ENCODE data around the gene VWDE. TPM values are rescaled to one million over a fixed set of nuclear protein-coding genes. Genes with fewer than 3 reads are reported as not detected.

Gene VWDE
- polyA plus RNA-seq, 1 donor from 2014 or later, result 0.27 TPM

GRCh38 chr7:12300415-12300814, 103.2 kb downstream of the VWDE start:
- H2AFZ ChIP-seq (ENCODE audit: low read depth, low read length), result no peak overlapping the region
- H4K20me1 ChIP-seq (ENCODE audit: insufficient read depth), result no peaks in the 10 kb centered on the region
- no peak overlapping the region for H3K9ac ChIP-seq (ENCODE audit: low read length)
- no peaks in the 10 kb centered on the region for H3K27me3 ChIP-seq (ENCODE audit: insufficient read depth, low read depth, low read length)
- no peak overlapping the region for H3K4me3 ChIP-seq (ENCODE audit: low read length)
- no peak overlapping the region for H3K4me2 ChIP-seq (ENCODE audit: low read length)
- H3K9me3 ChIP-seq (ENCODE audit: low read length), result no peaks in the 10 kb centered on the region
- H3K27ac ChIP-seq (ENCODE audit: low read length), result no peak overlapping the region
- TF ChIP-seq SMC3 (conservative IDR thresholded peaks at IDR 0.05; ENCODE audit: poor library complexity), result no peak
- no peak for TF ChIP-seq EP300 (conservative IDR thresholded peaks at IDR 0.05; ENCODE audit: poor library complexity, severe bottlenecking)
- TF ChIP-seq MXI1 (conservative IDR thresholded peaks at IDR 0.05; ENCODE audit: poor library complexity, severe bottlenecking), result no peak
- no peak for TF ChIP-seq RAD21 (conservative IDR thresholded peaks at IDR 0.05)
- TF ChIP-seq TAF1 (IDR thresholded peaks at IDR 0.05; ENCODE audit: low read depth), result no peak
- TF ChIP-seq POLR2AphosphoS5 (IDR thresholded peaks at IDR 0.05), result no peak
- H3K79me2 ChIP-seq (replicated peaks; ENCODE audit: insufficient read depth, low read length), result no peaks in the 10 kb centered on the region
- no peaks in the 10 kb centered on the region for H3F3A ChIP-seq (ENCODE audit: insufficient read depth, low read length, poor library complexity, severe bottlenecking)
- H3K36me3 ChIP-seq (ENCODE audit: insufficient read depth, low read length), result no peaks in the 10 kb centered on the region
- H3K9me2 ChIP-seq (ENCODE audit: insufficient read depth, low read length), result no peaks in the 10 kb centered on the region

GRCh38 chr7:12299367-12299766, 104.3 kb downstream of the VWDE start:
- no peak overlapping the region for H3K27ac ChIP-seq (ENCODE audit: low read length)
- TF ChIP-seq POLR2AphosphoS5 (IDR thresholded peaks at IDR 0.05), result no peak
- no peak for TF ChIP-seq EP300 (conservative IDR thresholded peaks at IDR 0.05; ENCODE audit: poor library complexity, severe bottlenecking)
- TF ChIP-seq SMC3 (conservative IDR thresholded peaks at IDR 0.05; ENCODE audit: poor library complexity), result no peak
- no peak for TF ChIP-seq RAD21 (conservative IDR thresholded peaks at IDR 0.05)
- TF ChIP-seq EZH2 (IDR thresholded peaks at IDR 0.05; ENCODE audit: borderline replicate concordance, insufficient read depth, low read length, poor library complexity, severe bottlenecking), result no peak
- no peak for TF ChIP-seq TAF1 (IDR thresholded peaks at IDR 0.05; ENCODE audit: low read depth)
- TF ChIP-seq MXI1 (conservative IDR thresholded peaks at IDR 0.05; ENCODE audit: poor library complexity, severe bottlenecking), result no peak
- TF ChIP-seq CTCF (IDR thresholded peaks at IDR 0.05; ENCODE audit: poor library complexity, severe bottlenecking), result no peak
- TF ChIP-seq REST (IDR thresholded peaks at IDR 0.05; ENCODE audit: borderline replicate concordance), result no peak

More at GRCh38 chr7:12299367-12299766, 104.3 kb downstream of the VWDE start:
- no peaks in the 10 kb centered on the region for H4K20me1 ChIP-seq (ENCODE audit: insufficient read depth)
- no peaks in the 10 kb centered on the region for H3K79me2 ChIP-seq (replicated peaks; ENCODE audit: insufficient read depth, low read length)
- H3K9ac ChIP-seq (ENCODE audit: low read length), result no peak overlapping the region
- H3K27me3 ChIP-seq (ENCODE audit: insufficient read depth, low read depth, low read length), result no peaks in the 10 kb centered on the region
- no peaks in the 10 kb centered on the region for H3K9me2 ChIP-seq (ENCODE audit: insufficient read depth, low read length)
- H3K4me2 ChIP-seq (ENCODE audit: low read length), result no peak overlapping the region
- no peaks in the 10 kb centered on the region for H3K9me3 ChIP-seq (ENCODE audit: low read length)
- H2AFZ ChIP-seq (ENCODE audit: low read depth, low read length), result no peak overlapping the region
- no peaks in the 10 kb centered on the region for H3K36me3 ChIP-seq (ENCODE audit: insufficient read depth, low read length)
- H3K4me3 ChIP-seq (ENCODE audit: low read length), result no peak overlapping the region
- H3F3A ChIP-seq (ENCODE audit: insufficient read depth, low read length, poor library complexity, severe bottlenecking), result no peaks in the 10 kb centered on the region

Data from neural cell (in vitro differentiated cells).